ENCODE results near the gene CALCOCO2. TPM values are rescaled to one million over a fixed set of nuclear protein-coding genes. Genes with fewer than 3 reads are reported as not detected.

The CALCOCO2 gene
- total and polyA plus RNA-seq, 10 of the 15 experiments (the other 5 are each of a cell fraction or from before 2014, with no cell fraction given): 20.2 to 138 (median 53.1) TPM

GRCh38 chr17:48814504-48814903 is 16.3 kb upstream of the CALCOCO2 start (continued):
- TF ChIP-seq CBX3 (IDR thresholded peaks at IDR 0.05; ENCODE audit: borderline replicate concordance, low read depth) (no peak), SMC3 (IDR thresholded peaks at IDR 0.05; ENCODE audit: borderline replicate concordance, low read length) (peak; percentile 95), RELA (IDR thresholded peaks at IDR 0.05; ENCODE audit: borderline replicate concordance, partially characterized antibody) (no peak), MYC (IDR thresholded peaks at IDR 0.05; ENCODE audit: insufficient read depth, insufficient read length, insufficient replicate concordance, low read length, severe bottlenecking) (no peak), RFX5 (IDR thresholded peaks at IDR 0.05; ENCODE audit: low read depth, low read length) (no peak), IKZF1 (conservative IDR thresholded peaks at IDR 0.05) (0 out of 2 replicates have a peak, but pooled peaks have one; percentile 15), SMARCA5 (IDR thresholded peaks at IDR 0.05) (no peak), RUNX3 (IDR thresholded peaks at IDR 0.05; ENCODE audit: low read length) (peak; percentile 24; the same call in 1 of the 2 replicates), ZNF24 (IDR thresholded peaks at IDR 0.05) (no peak), HDGF (IDR thresholded peaks at IDR 0.05) (no peak), CEBPZ (IDR thresholded peaks at IDR 0.05; ENCODE audit: low read depth, low read length) (no peak), KLF5 (IDR thresholded peaks at IDR 0.05; ENCODE audit: partially characterized antibody) (no peak), JUNB (IDR thresholded peaks at IDR 0.05) (no peak), MEF2B (IDR thresholded peaks at IDR 0.05; ENCODE audit: partially characterized antibody, poor library complexity, severe bottlenecking) (no peak), ZNF207 (IDR thresholded peaks at IDR 0.05; ENCODE audit: borderline replicate concordance) (no peak), LARP7 (IDR thresholded peaks at IDR 0.05) (no peak)
- TF ChIP-seq, protein P1, sequence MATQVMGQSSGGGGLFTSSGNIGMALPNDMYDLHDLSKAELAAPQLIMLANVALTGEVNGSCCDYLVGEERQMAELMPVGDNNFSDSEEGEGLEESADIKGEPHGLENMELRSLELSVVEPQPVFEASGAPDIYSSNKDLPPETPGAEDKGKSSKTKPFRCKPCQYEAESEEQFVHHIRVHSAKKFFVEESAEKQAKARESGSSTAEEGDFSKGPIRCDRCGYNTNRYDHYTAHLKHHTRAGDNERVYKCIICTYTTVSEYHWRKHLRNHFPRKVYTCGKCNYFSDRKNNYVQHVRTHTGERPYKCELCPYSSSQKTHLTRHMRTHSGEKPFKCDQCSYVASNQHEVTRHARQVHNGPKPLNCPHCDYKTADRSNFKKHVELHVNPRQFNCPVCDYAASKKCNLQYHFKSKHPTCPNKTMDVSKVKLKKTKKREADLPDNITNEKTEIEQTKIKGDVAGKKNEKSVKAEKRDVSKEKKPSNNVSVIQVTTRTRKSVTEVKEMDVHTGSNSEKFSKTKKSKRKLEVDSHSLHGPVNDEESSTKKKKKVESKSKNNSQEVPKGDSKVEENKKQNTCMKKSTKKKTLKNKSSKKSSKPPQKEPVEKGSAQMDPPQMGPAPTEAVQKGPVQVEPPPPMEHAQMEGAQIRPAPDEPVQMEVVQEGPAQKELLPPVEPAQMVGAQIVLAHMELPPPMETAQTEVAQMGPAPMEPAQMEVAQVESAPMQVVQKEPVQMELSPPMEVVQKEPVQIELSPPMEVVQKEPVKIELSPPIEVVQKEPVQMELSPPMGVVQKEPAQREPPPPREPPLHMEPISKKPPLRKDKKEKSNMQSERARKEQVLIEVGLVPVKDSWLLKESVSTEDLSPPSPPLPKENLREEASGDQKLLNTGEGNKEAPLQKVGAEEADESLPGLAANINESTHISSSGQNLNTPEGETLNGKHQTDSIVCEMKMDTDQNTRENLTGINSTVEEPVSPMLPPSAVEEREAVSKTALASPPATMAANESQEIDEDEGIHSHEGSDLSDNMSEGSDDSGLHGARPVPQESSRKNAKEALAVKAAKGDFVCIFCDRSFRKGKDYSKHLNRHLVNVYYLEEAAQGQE (IDR thresholded peaks at IDR 0.05; ENCODE audit: low read depth, low read length): no peak
- TF ChIP-seq, protein P2, sequence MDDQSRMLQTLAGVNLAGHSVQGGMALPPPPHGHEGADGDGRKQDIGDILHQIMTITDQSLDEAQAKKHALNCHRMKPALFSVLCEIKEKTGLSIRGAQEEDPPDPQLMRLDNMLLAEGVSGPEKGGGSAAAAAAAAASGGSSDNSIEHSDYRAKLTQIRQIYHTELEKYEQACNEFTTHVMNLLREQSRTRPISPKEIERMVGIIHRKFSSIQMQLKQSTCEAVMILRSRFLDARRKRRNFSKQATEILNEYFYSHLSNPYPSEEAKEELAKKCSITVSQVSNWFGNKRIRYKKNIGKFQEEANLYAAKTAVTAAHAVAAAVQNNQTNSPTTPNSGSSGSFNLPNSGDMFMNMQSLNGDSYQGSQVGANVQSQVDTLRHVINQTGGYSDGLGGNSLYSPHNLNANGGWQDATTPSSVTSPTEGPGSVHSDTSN (IDR thresholded peaks at IDR 0.05; ENCODE audit: insufficient replicate concordance, low read depth, low read length): no peak
